RWPE2 (cell line): ENCODE data around the gene BDP1.
"Not testable (repeated sequence)": the region's sequence is repeated elsewhere in the genome, so short reads cannot be mapped to it uniquely, and the experiment has no call there.

ENCODE experiments used
- ATAC-seq: fragments of 200-7000 bp; cut with Tn5 transposase; 3 replicates; pipeline ENCODE4 v1.9.1; 2021; ENCODE audit warnings: low read depth
- DNase-seq: peaks from one replicate; pipeline ENCODE4 v3.0.0-alpha.2; 2020; ENCODE audit warnings: low spot score
- H3K27ac ChIP-seq: fragments of 450-650 bp; 2 replicates; pipeline ENCODE4 v1.5.1; 2017; ENCODE audit warnings: mild to moderate bottlenecking; ENCODE audit not compliant: poor library complexity, severe bottlenecking
- H3K27me3 ChIP-seq: fragments of 250-450 bp; sonication (Bioruptor Pico); 2 replicates; pipeline ENCODE4 v1.5.1; 2021; ENCODE audit warnings: mild to moderate bottlenecking, moderate library complexity; ENCODE audit not compliant: insufficient read depth, poor library complexity, severe bottlenecking
- H3K36me3 ChIP-seq: fragments of 250-450 bp; sonication (Bioruptor Pico); 2 replicates; pipeline ENCODE4 v1.5.1; 2020; ENCODE audit warnings: low read depth, mild to moderate bottlenecking, moderate library complexity
- H3K4me1 ChIP-seq: fragments of 250-450 bp; sonication (Bioruptor Pico); 2 replicates; pipeline ENCODE4 v1.5.1; 2021; ENCODE audit warnings: mild to moderate bottlenecking, moderate library complexity; ENCODE audit not compliant: insufficient read depth, poor library complexity, severe bottlenecking
- H3K4me3 ChIP-seq: fragments of 250-450 bp; sonication (Bioruptor Pico); 2 replicates; pipeline ENCODE4 v1.5.1; 2021; ENCODE audit warnings: mild to moderate bottlenecking, moderate library complexity; ENCODE audit not compliant: severe bottlenecking
- H3K9me3 ChIP-seq: fragments of 250-450 bp; sonication (Bioruptor Pico); 2 replicates; pipeline ENCODE4 v1.5.1; 2021; ENCODE audit warnings: mild to moderate bottlenecking, moderate library complexity; ENCODE audit not compliant: severe bottlenecking
- TF ChIP-seq, protein P1 (sequence below): fragments of 450-650 bp; IDR thresholded peaks from one replicate; pipeline ENCODE4 v1.5.1; 2017; ENCODE audit warnings: mild to moderate bottlenecking, moderate library complexity; ENCODE audit not compliant: poor library complexity, severe bottlenecking

Gene BDP1

DNA sequence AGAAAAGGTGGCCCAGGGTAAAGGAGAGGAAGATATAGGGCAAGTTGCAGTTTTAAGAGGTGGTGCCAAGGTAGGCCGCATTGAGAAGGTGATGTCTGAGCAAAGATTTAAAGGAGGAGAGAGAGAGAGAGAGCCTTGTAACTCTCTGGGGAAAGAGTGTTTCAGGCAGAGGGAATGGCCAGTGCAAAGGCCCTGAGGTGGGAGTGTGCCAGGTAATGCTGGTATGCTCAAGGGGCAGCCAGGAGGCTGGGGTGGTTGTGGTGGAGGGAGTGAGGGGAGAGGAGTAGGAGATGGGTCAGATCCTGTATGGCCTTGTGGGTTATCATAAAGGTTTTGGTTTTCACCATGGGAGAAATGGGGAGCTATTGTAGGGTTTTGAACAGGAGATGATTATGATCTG, 141.6 kb downstream of the BDP1 start:
- no peaks in the 10 kb centered on the region for H3K27me3 ChIP-seq
- peaks cover 16% of the 10 kb centered on the region for H3K4me1 ChIP-seq
- H3K4me3 ChIP-seq: no peak overlapping the region
- H3K36me3 ChIP-seq: peaks cover 34% of the 10 kb centered on the region
- H3K27ac ChIP-seq: no peak overlapping the region
- TF ChIP-seq, protein P1, sequence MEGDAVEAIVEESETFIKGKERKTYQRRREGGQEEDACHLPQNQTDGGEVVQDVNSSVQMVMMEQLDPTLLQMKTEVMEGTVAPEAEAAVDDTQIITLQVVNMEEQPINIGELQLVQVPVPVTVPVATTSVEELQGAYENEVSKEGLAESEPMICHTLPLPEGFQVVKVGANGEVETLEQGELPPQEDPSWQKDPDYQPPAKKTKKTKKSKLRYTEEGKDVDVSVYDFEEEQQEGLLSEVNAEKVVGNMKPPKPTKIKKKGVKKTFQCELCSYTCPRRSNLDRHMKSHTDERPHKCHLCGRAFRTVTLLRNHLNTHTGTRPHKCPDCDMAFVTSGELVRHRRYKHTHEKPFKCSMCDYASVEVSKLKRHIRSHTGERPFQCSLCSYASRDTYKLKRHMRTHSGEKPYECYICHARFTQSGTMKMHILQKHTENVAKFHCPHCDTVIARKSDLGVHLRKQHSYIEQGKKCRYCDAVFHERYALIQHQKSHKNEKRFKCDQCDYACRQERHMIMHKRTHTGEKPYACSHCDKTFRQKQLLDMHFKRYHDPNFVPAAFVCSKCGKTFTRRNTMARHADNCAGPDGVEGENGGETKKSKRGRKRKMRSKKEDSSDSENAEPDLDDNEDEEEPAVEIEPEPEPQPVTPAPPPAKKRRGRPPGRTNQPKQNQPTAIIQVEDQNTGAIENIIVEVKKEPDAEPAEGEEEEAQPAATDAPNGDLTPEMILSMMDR: no peak
- no peaks in the 10 kb centered on the region for H3K9me3 ChIP-seq
- ATAC-seq (no peak), DNase-seq (no peak)

DNA sequence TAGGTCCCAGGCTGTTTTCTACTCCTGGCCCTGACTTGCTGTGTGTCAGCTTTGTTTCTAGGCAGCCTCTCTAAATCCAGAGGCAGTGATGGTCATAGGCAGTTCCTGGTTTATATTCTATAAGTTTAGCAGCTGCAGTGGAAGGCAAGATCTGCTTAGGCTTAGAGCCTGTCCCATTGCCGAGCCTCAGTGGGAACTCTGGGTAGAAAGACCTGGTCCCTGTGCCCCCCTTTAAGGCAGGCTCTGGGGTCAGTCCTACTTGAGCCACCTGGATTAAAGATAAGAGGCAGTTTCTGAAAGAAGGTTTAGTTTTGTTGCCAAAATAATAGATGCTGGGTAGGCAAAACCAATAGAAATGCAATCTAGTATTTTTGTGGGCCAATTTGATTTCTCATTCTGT, 145.3 kb downstream of the BDP1 start:
- H3K36me3 ChIP-seq: peaks cover 50% of the 10 kb centered on the region
- DNase-seq (no peak), ATAC-seq (no peak)
- peak overlapping the region; percentile 58 for H3K27ac ChIP-seq
- no peaks in the 10 kb centered on the region for H3K27me3 ChIP-seq
- no peaks in the 10 kb centered on the region for H3K9me3 ChIP-seq
- H3K4me1 ChIP-seq: peaks cover 21% of the 10 kb centered on the region
- H3K4me3 ChIP-seq: no peak overlapping the region
- TF ChIP-seq, protein P1: no peak

DNA sequence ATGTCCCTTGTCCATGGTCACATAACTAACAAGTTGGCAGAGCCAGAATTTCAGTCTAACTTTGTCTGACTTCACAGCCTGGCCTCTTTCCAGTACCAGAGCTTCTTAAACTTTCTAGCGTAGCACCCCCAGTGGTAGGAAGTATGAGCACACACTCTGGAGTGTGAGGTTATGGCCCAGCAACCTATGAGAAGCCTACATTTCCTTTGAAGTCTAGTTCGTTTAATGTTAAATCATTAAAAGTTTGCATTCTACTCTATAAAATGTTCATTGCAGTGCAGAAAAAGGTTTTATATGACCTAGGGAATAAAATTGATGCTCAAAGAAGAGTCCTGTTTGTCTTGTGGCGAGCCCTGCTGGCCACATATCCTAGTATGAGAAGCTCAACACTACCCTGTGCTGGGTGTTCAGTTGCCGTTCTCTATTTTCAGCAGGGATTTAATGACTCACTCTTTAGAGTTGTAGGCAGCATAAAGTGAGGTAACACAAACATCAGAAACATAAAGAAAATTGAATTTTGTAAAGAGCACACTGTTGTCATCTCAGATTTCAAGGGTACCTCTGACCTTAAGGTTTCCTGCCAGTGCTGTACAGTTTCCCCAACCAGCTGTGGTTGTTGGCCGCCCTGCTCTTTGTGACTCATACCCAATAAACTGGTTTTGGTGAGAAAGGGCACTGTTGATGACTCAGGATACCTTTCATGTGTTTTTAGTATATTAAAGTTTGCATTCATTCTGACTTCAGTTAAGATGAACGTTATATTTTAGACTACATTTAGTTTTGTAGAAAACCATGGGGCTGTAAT, 146.0 kb downstream of the BDP1 start:
- Histone ChIP-seq H3K4me1 (peaks cover 21% of the 10 kb centered on the region), H3K36me3 (peaks cover 44% of the 10 kb centered on the region), H3K27me3 (no peaks in the 10 kb centered on the region), H3K27ac (peak overlapping the region; percentile 58), H3K9me3 (no peaks in the 10 kb centered on the region), H3K4me3 (no peak overlapping the region)
- peak; percentile 96 for ATAC-seq
- TF ChIP-seq, protein P1: peak; percentile 92
- DNase-seq: peak; percentile 89

DNA sequence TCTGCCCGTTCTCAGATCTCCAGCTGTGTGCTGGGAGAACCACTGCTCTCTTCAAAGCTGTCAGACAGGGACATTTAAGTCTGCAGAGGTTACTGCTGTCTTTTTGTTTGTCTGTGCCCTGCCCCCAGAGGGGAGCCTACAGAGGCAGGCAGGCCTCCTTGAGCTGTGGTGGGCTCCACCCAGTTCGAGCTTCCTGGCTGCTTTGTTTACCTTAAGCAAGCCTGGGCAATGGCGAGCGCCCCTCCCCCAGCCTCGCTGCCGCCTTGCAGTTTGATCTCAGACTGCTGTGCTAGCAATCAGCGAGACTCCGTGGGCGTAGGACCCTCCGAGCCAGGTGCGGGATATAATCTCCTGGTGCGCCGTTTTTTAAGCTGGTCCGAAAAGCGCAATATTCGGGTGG, 154.5 kb downstream of the BDP1 start:
- not testable (repeated sequence) for H3K4me3 ChIP-seq, ATAC-seq

DNA sequence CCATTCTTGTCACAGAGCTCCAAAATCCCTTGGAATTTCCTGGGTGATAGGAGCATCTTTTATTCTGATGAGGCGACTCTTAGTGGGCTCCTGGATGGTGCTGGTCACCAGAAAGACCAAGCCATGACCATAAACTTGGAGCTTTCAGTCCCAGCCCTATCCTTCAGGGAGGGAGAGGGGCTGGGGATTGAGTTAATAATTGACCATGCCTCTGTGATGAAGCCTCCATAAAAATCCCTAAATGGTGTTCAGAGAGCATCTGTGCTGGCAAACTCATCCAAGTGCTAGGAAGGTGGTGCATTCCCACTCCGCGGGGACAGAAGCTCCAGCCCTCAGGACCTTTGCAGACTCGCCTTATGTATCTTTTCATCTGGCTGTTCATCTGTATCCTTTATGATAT, 160.4 kb downstream of the BDP1 start:
- Histone ChIP-seq H3K9me3 (no peaks in the 10 kb centered on the region), H3K36me3 (peaks cover 11% of the 10 kb centered on the region), H3K4me1 (no peaks in the 10 kb centered on the region), H3K4me3 (no peak overlapping the region), H3K27ac (no peak overlapping the region), H3K27me3 (no peaks in the 10 kb centered on the region)
- DNase-seq (no peak), ATAC-seq (no peak)
- TF ChIP-seq, protein P1: no peak

More for the DNA sequence above, 154.5 kb downstream of the BDP1 start:
- not testable (repeated sequence) for H3K4me1 ChIP-seq, H3K9me3 ChIP-seq, DNase-seq, H3K27ac ChIP-seq, H3K27me3 ChIP-seq
- peaks cover 14% of the 10 kb centered on the region for H3K36me3 ChIP-seq
